HepG2 (cell line): ENCODE measurements around the gene MCM8. TPM values are rescaled to one million over a fixed set of nuclear protein-coding genes. Genes with fewer than 3 reads are reported as not detected.

Experiments
- AKNA ChIP-seq: sonication (generic); formaldehyde crosslinking; IDR thresholded peaks from 2 replicates; pipeline ENCODE4 v1.4.0; 2020; ENCODE audit warnings: missing genetic modification reagents, borderline replicate concordance
- ARHGAP35 ChIP-seq: sonication (generic); formaldehyde crosslinking; IDR thresholded peaks from 2 replicates; pipeline ENCODE4 v1.9.0; 2022; ENCODE audit warnings: mild to moderate bottlenecking, inconsistent platforms, moderate library complexity, missing genetic modification reagents, borderline replicate concordance
- ATF7 ChIP-seq, 2 experiments: fragments of 450-650 bp in 1 of 2; sonication (generic) in 1 of 2; formaldehyde crosslinking in 1 of 2; IDR thresholded peaks; 2 replicates each; pipeline versions ENCODE4 v1.4.0 to v1.6.1; 2016 to 2020; ENCODE audit warnings: antibody characterized with exemption in 1 of 2, mild to moderate bottlenecking in 1 of 2, missing genetic modification reagents in 1 of 2
- BCLAF1 ChIP-seq: fragments of 450-650 bp; IDR thresholded peaks from 2 replicates; pipeline ENCODE4 v1.6.1; 2017; ENCODE audit warnings: mild to moderate bottlenecking
- CBFB ChIP-seq: sonication (generic); formaldehyde crosslinking; IDR thresholded peaks from 2 replicates; pipeline ENCODE4 v1.4.0; 2020; ENCODE audit warnings: missing genetic modification reagents
- FOXJ3 ChIP-seq: sonication (generic); formaldehyde crosslinking; IDR thresholded peaks from 2 replicates; pipeline ENCODE4 v1.4.0; 2020; ENCODE audit warnings: missing genetic modification reagents, mild to moderate bottlenecking, borderline replicate concordance
- FOXM1 ChIP-seq: sonication (generic); formaldehyde crosslinking; IDR thresholded peaks from 2 replicates; pipeline ENCODE4 v1.5.0; 2020; ENCODE audit warnings: missing genetic modification reagents
- IRF1 ChIP-seq: sonication (generic); formaldehyde crosslinking; IDR thresholded peaks from 2 replicates; pipeline ENCODE4 v1.4.0; 2020; ENCODE audit warnings: low read depth, mild to moderate bottlenecking, missing genetic modification reagents
- MEIS1 ChIP-seq: sonication (generic); formaldehyde crosslinking; IDR thresholded peaks from 2 replicates; pipeline ENCODE4 v1.9.0; 2021; ENCODE audit warnings: mild to moderate bottlenecking, missing genetic modification reagents, moderate library complexity, borderline replicate concordance
- PRPF4 ChIP-seq: fragments of 200-400 bp; formaldehyde crosslinking; IDR thresholded peaks from 2 replicates; pipeline ENCODE4 v1.6.1; 2016; ENCODE audit warnings: low read length, low read depth; ENCODE audit not compliant: poor library complexity, severe bottlenecking
- RARG ChIP-seq: sonication (generic); formaldehyde crosslinking; IDR thresholded peaks from 2 replicates; pipeline ENCODE4 v1.4.0; 2020; ENCODE audit warnings: low read depth, mild to moderate bottlenecking, missing genetic modification reagents
- RFX1 ChIP-seq: fragments of 450-650 bp; IDR thresholded peaks from 2 replicates; pipeline ENCODE4 v1.6.1; 2017
- TOE1 ChIP-seq: sonication (generic); formaldehyde crosslinking; IDR thresholded peaks from 2 replicates; pipeline ENCODE4 v1.4.0; 2020; ENCODE audit warnings: mild to moderate bottlenecking, missing genetic modification reagents
- ZNF160 ChIP-seq: sonication (generic); formaldehyde crosslinking; IDR thresholded peaks from 2 replicates; pipeline ENCODE4 v1.8.0; 2022; ENCODE audit warnings: mild to moderate bottlenecking, inconsistent platforms, missing genetic modification reagents
- ZNF382 ChIP-seq: sonication (generic); formaldehyde crosslinking; IDR thresholded peaks from 2 replicates; pipeline ENCODE4 v1.5.0; 2020; ENCODE audit warnings: missing genetic modification reagents, mild to moderate bottlenecking, borderline replicate concordance
- ZNF776 ChIP-seq: sonication (generic); formaldehyde crosslinking; IDR thresholded peaks from 2 replicates; pipeline ENCODE4 v1.4.0; 2020; ENCODE audit warnings: mild to moderate bottlenecking, missing genetic modification reagents
- ZNF788 ChIP-seq: sonication (generic); formaldehyde crosslinking; IDR thresholded peaks from 2 replicates; pipeline ENCODE4 v1.5.0; 2020; ENCODE audit warnings: mild to moderate bottlenecking, missing genetic modification reagents, borderline replicate concordance
- ZNF891 ChIP-seq: sonication (generic); formaldehyde crosslinking; IDR thresholded peaks from 2 replicates; pipeline ENCODE4 v1.5.0; 2020; ENCODE audit warnings: mild to moderate bottlenecking, missing genetic modification reagents
- polyA plus RNA-seq, 8 experiments: library from polyadenylated mRNA; depleted of rRNA in 3 of 8; stranded (reverse) in 7 of 8; unstranded in 1 of 8; fragments of >200 nt; fragmentation: Illumina TruSeq in 4 of 8; extraction: Trizol in 4 of 8; gene quantifications; 2 replicates each; pipeline versions ENCODE4 v1.2.1 to v1.2.3, GENCODE V29; 2011 to 2016; ENCODE audit warnings: low read depth in 4 of 8, missing spikeins in 1 of 8, mixed read lengths in 1 of 8; ENCODE audit not compliant: insufficient read depth in 1 of 8
- total RNA-seq, 5 experiments: library from RNA; depleted of rRNA; stranded (reverse); fragments of >200 nt; fragmentation: Illumina TruSeq; extraction: Trizol; gene quantifications; 2 replicates each; pipeline ENCODE4 v1.2.3, GENCODE V29; 2016; ENCODE audit warnings: low read depth in 1 of 5
- TF ChIP-seq, protein P1 (sequence below): sonication (generic); formaldehyde crosslinking; conservative IDR thresholded peaks from 2 replicates; pipeline ENCODE4 v1.5.0; 2020; ENCODE audit warnings: missing genetic modification reagents

The MCM8 gene
- total and polyA plus RNA-seq, 2 of the 13 experiments (the other 11 are each of a cell fraction or from before 2014, with no cell fraction given) = 11.5 to 59.3 TPM

GRCh38 chr20:6007529-6008103 is 57.2 kb downstream of the MCM8 start (continued):
- 0 out of 2 replicates have a peak, but pooled peaks have one; percentile 57 for TF ChIP-seq TOE1 (CRISPR knock-in tag)
- TF ChIP-seq, protein P1, sequence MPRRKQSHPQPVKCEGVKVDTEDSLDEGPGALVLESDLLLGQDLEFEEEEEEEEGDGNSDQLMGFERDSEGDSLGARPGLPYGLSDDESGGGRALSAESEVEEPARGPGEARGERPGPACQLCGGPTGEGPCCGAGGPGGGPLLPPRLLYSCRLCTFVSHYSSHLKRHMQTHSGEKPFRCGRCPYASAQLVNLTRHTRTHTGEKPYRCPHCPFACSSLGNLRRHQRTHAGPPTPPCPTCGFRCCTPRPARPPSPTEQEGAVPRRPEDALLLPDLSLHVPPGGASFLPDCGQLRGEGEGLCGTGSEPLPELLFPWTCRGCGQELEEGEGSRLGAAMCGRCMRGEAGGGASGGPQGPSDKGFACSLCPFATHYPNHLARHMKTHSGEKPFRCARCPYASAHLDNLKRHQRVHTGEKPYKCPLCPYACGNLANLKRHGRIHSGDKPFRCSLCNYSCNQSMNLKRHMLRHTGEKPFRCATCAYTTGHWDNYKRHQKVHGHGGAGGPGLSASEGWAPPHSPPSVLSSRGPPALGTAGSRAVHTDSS (CRISPR knock-in tag) = no peak
- no peak for TF ChIP-seq RFX1
- no peak for TF ChIP-seq AKNA (CRISPR knock-in tag)
- no peak for TF ChIP-seq ZNF891 (CRISPR knock-in tag)
- no peak for TF ChIP-seq ZNF788 (CRISPR knock-in tag)
- no peak for TF ChIP-seq ARHGAP35 (CRISPR knock-in tag)
- TF ChIP-seq FOXJ3 (CRISPR knock-in tag) = peak; percentile 92
- TF ChIP-seq FOXM1 = no peak
- TF ChIP-seq MEIS1 = no peak
- no peak for TF ChIP-seq RARG
- TF ChIP-seq IRF1 (CRISPR knock-in tag) = no peak
- no peak for TF ChIP-seq ZNF382 (CRISPR knock-in tag)
- TF ChIP-seq PRPF4 = no peak
- no peak for TF ChIP-seq ZNF160 (CRISPR knock-in tag)
- no peak for TF ChIP-seq BCLAF1
- peak; percentile 87 for TF ChIP-seq CBFB (CRISPR knock-in tag)
- no peak for TF ChIP-seq ATF7 (IDR thresholded peaks at IDR 0.05)
- no peak for TF ChIP-seq ATF7 (CRISPR knock-in tag; IDR thresholded peaks at IDR 0.05)
- TF ChIP-seq ZNF776 (CRISPR knock-in tag) = no peak
